ENCODE data around the gene PHYHD1. TPM values are rescaled to one million over a fixed set of nuclear protein-coding genes. Genes with fewer than 3 reads are reported as not detected.

PHYHD1 gene
- total RNA-seq, 1 experiment from 2014 or later: 18.0 TPM

- Mint-ChIP-seq H3K27me3 (ENCODE audit: low read depth) (no peaks in the 10 kb centered on the region; the same call in 1 of the 2 replicates), H3K9me3 (no peaks in the 10 kb centered on the region), H3K27ac (peak overlapping the region; percentile 88 to 98 (median 97)), H3K4me3 (peak overlapping the region; percentile 79 to 81), H3K36me3 (ENCODE audit: insufficient read depth in 1 of 3, low read depth in 3 of 3) (peaks cover 8 to 19% (median 15%) of the 10 kb centered on the region in 3 experiments; a peak in 6 of 7 replicates), H3K4me1 (peaks cover 16 to 17% of the 10 kb centered on the region in 2 experiments)
- WGBS (ENCODE audit: extremely low coverage, insufficient read length, low lambda C conversion rate): no CpG with 5 or more reads among the region's 32 CpGs
- Histone ChIP-seq H2BK15ac (ENCODE audit: low read depth, low read length) (no peak overlapping the region), H2BK5ac (ENCODE audit: insufficient read length, low read length) (no peak overlapping the region), H2AFZ (ENCODE audit: low read length) (peak overlapping the region; percentile 96), H2BK20ac (ENCODE audit: low read depth, low read length, poor library complexity, severe bottlenecking) (no peak overlapping the region), H3K79me1 (ENCODE audit: insufficient read depth, low read depth, low read length, poor library complexity, severe bottlenecking) (no peaks in the 10 kb centered on the region), H4K5ac (ENCODE audit: insufficient read length, low read depth, low read length) (no peak overlapping the region), H3K27ac (ENCODE audit: insufficient read length, low read depth, low read length) (no peak overlapping the region), H3K4me1 (ENCODE audit: insufficient read depth, low read length) (no peaks in the 10 kb centered on the region; the same call in 1 of the 2 replicates), H3K79me2 (ENCODE audit: insufficient read depth, low read length) (no peaks in the 10 kb centered on the region), H3K9me3 (ENCODE audit: control insufficient read depth, low read depth, low read length) (no peaks in the 10 kb centered on the region), H3K23ac (ENCODE audit: insufficient read length, low read depth, low read length) (no peak overlapping the region), H3K23me2 (ENCODE audit: insufficient read length, low read depth, low read length, poor library complexity, severe bottlenecking) (no peaks in the 10 kb centered on the region), H2BK120ac (ENCODE audit: low read depth, low read length, poor library complexity, severe bottlenecking) (no peak overlapping the region), H3K4ac (ENCODE audit: low read depth, low read length) (no peak overlapping the region), H3K14ac (ENCODE audit: insufficient read depth, low read length) (peak overlapping the region; percentile 57; the same call in 1 of the 2 replicates), H2AK5ac (ENCODE audit: insufficient read length, low read length) (no peak overlapping the region), H3K27me3 (ENCODE audit: insufficient read depth, low read length) (no peaks in the 10 kb centered on the region), H4K20me1 (ENCODE audit: control insufficient read depth, insufficient read depth, insufficient read length) (peaks cover 3% of the 10 kb centered on the region), H3K18ac (ENCODE audit: insufficient read length, low read depth, low read length) (peak overlapping the region; percentile 51), H3K4me2 (ENCODE audit: insufficient read depth, insufficient read length, low read length) (peak overlapping the region; percentile 59), H4K91ac (ENCODE audit: insufficient read length, low read depth, low read length) (no peak overlapping the region), H4K8ac (replicated peaks; ENCODE audit: insufficient read length, low read depth, low read length) (no peak overlapping the region), H3K9ac (ENCODE audit: extremely low read depth, insufficient read length, low read length) (no peak overlapping the region), H2BK12ac (ENCODE audit: insufficient read length, low read depth, low read length) (no peak overlapping the region), H3K56ac (ENCODE audit: insufficient read length, low read depth, low read length) (no peak overlapping the region), H3T11ph (ENCODE audit: low read length) (no peak overlapping the region)
- DNase-seq: peak; percentile 85
- no peak for TF ChIP-seq CTCF (conservative IDR thresholded peaks at IDR 0.05)
These were observed 1.3 kb downstream of the PHYHD1 start for GRCh38 chr9:128921881-128922763.
